Subcutaneous adipose tissue (tissue), 4 donors: ENCODE measurements around the gene CAPN7. TPM values are rescaled to one million over a fixed set of nuclear protein-coding genes. Genes with fewer than 3 reads are reported as not detected.

Experiments
- CTCF ChIP-seq: fragments of 450-650 bp; IDR thresholded peaks from one replicate; pipeline ENCODE4 v1.5.1; 2016; ENCODE audit warnings: low read depth, mild to moderate bottlenecking, control low read depth, antibody characterized with exemption, moderate library complexity
- total RNA-seq, 4 donors: library from RNA; depleted of rRNA; stranded (reverse); fragments of >200 nt; gene quantifications; one replicate each; pipeline ENCODE4 v1.1.0, GENCODE V29; 2016

Gene CAPN7
- total RNA-seq, 4 donors from 2014 or later = 69.1 to 79.5 (median 77.4) TPM

- TF ChIP-seq CTCF = no peak
Measured at GRCh38 chr3:15217011-15217671, 11.1 kb downstream of the CAPN7 start.

- TF ChIP-seq CTCF = no peak
Measured at GRCh38 chr3:15217841-15218267, 11.8 kb downstream of the CAPN7 start.

GRCh38 chr3:15218689-15219088 lies 12.6 kb downstream of the CAPN7 start:
- no peak for TF ChIP-seq CTCF

DNA sequence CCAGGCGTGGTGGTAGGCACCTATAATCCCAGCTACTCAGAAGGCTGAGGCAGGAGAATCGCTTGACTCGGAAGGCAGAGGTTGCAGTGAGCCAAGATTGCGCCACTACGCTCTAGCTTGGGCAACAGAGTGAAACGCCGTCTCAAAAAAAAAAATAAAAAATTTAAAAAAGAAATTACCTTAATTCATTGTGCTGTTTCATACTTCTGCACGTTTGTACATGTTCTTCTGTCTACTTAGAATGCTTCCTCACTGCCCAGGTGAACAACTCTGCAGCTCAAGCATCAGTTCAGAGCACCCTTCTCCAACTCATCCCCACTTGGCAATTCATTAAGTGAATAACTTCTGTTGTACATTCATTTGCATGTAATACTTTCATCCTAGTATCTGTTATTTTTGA lies 14.0 kb downstream of the CAPN7 start:
- TF ChIP-seq CTCF = no peak

- TF ChIP-seq CTCF = no peak
Measured at GRCh38 chr3:15220661-15221060, 14.6 kb downstream of the CAPN7 start.

DNA sequence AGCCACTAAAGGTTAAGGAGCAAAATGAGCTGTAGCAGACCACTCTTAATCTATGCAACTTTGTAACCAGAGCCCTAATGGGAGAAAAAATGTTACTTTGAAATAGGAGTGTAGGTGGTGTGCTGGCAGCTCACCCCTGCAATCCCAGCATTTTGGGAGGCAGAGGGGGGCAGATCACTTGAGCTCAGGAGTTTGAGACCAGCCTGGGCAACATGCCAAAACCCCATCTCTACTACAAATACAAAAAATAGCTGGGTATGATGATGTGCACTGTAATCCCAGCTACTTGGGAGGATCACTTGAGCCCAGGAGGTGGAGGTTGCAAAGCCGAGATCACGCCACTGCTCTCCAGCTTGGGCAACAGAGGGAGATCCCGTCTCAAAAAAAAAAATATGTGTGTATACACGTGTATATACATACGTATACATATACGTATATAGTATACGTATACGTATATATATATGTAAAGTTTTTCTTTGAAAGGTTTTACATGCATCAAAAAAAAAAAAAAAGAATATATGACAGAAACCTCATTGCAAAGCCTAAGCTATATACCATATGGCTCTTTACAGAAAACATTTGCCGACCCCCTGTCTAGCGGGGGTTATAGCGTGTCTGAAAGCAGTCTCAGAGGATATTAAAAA lies 15.7 kb downstream of the CAPN7 start:
- no peak for TF ChIP-seq CTCF

GRCh38 chr3:15223685-15224572 lies 17.9 kb downstream of the CAPN7 start:
- no peak for TF ChIP-seq CTCF
